GM19351 (cell line): ENCODE data around the gene SNX9.

Experiments used
- ATAC-seq: cut with Tn5 transposase; IDR thresholded peaks from one replicate; pipeline ENCODE4 v1.9.1; 2021; ENCODE audit warnings: mild to moderate bottlenecking, moderate library complexity; ENCODE audit not compliant: unreplicated experiment

Gene SNX9

DNA sequence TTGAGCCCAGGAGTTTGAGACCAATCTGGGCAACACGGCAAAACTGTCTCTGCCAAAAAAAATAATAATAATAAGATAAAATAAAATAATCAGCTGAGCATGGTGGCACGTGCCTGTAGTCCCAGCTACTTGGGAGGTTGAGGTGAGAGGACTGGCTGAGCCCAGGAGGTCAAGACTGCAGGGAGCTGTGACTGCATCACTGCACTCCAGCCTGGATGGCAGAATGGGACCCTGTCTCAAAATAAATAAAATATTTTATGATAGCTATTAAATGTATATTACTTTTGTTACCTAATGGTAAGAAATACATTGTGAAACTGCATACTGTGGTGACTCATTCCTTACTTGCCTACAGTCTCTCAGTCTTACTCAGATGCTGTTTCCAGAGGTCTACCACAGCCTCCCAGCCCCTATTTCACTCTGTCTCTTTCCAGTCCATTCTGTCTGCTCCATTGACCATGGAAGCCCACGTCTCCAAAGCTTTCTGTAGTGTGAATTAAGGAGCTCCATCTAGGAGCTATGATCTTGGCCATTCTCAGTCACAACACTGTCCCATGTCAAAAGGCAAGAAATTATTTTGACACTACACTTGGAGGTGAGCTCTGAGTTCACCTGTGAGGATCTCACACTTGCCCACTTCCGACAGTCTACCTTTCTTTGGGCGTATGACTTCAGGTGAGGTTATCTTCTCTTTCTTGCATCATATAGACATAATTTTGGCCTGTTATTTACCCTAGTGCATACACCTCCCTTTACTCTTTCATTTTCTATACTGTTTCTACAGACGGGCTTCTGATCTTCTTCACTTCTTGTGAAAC is 22.4 kb upstream of the SNX9 start:
- peak; percentile 98 for ATAC-seq

DNA sequence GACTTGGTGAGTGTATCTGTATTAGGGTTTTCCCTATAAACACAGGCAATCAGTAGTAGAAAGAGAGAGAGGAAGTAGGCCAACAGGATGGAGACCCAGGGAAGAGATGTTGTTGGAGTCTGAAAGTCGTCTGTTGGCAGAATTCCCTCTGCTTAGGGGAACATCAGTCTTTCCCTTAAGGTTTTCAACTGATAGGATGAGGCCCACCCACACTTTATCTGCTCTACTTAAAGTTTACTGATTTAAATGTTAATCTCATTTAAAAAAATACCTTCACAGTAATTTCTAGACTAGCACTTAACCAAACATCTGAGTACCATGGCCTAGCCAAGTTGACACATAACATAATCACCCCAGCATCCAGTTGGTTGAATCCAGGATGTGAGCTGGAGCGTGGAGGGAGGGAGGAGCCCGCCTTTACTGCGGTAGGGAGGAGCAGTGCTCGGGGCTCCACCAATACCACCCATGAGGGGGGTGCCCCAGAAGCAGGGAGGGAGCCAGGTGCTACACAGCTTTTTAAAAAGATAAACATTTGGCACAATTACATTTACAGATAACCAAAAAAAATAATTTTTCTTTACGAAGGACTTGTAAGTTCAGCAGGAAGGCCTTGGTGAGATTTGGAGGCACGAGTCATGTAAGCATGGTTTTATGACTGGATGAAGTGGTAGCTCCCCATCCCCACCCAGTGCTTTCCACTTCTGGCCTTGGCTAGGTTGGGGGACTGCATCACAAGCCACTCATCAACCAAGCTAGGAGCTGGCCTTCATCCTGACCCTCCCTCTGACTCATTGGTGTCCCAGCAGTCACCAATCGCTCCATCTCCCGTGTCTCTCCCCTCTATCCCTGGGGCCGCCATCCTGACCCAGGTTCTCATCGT is 18.4 kb upstream of the SNX9 start:
- ATAC-seq = no peak

DNA sequence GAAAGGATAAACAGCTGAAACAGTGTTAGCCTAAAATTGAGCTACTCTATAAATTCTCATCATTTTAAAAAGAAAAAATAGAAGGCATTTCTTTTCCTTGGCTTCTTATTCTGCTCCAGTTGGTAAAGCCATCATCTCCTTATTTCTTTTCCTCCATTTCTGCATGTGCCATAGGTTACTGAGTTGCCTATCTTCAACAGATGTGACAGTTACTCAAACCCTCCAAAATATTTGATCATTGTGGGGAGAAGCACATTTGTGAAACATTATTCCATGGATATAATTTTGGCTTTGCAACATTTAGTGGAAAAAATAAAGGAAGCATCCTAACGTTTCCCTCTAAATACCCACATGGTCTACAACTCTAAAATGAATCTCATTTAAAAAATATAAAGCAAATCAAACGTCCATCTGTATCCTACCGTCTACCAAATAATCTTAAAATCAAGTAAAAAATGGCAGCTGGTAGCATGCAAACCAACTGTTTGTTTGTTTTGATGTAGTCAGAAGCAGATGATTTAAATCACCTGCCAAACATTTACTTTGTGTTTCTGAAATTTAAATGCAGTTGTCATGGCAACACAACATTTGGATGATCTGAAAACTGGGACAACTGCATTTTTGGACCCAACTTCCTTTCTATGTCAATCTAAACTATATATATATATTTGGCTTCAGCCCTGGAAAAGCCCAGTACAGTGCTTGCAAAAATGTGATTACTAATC is 16.8 kb upstream of the SNX9 start:
- no peak for ATAC-seq

DNA sequence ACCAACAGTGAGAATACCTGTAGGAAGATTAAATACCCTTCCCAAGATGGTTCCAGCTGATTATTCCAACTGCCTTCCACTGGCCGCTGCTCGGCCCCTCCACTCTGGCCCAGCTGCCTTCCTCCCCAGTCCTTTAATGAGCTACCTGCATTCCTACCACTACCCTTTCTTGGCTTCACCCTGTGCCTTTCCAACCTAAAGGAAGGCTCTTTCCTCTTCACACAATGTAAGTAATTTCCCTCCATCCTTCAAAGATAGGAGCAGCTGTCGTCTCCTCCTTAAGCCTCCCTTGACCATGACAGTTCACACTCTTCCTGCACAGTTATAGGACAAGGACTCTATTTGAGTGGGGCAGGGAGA is 16.2 kb upstream of the SNX9 start:
- ATAC-seq = no peak

DNA sequence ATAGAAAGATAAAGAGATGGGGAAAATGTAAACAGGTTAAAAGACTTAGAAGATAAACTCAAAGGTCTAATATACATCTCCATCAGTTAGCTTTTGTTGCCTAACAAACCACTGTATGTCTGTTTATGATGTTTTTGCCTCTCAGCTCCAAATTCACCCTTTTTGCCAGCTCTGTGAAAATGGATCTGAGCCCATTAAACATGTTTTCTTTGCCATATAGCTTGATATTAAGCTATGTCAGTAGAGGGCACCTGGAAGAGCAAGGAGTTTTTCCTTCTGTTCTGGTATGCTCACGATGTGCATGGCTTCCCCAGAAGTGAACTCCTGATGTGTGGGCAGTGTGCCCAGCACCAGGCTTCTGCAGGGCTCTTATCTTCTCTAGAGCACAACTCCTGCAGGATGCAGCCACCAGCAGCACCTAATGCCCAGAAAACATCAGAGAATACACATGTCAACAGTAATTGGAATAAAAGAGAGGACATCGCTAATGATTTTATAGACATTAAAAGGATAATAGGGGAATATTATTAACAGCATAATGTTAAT is 14.6 kb upstream of the SNX9 start:
- ATAC-seq = no peak

DNA sequence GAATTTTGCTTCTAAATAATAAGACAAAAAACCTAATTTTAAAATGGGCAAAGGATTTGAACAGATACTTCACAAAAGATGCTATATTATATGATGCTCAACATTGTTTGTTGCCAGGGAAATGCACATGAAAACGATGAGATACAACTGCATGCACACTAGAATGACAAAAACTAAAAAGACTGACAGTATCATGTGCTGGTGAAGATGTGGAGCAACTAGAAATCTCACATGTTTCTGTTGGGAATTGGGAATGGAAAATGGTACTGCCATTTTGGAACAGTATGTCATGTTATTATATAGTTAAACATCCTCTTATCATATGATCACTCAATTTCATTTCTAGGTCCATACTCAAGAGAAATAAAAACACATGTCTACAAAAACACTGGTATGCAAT is 13.4 kb upstream of the SNX9 start:
- no peak for ATAC-seq

DNA sequence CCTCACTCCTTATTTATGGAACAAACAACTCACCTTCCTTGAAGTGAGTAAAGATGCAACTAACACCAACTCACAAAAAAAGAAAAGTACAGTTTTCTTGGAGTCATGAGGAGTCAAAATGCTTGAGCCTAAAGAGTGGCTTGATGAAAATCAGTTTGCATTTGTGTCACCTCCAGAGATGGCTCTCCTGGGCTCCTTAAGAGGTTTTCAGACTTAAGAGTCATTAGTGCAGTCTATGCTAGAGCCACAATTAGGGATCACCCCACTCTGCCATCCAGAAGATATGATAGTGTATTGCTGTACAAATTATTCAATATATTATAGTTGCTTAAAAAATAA is 11.9 kb upstream of the SNX9 start:
- ATAC-seq = no peak

DNA sequence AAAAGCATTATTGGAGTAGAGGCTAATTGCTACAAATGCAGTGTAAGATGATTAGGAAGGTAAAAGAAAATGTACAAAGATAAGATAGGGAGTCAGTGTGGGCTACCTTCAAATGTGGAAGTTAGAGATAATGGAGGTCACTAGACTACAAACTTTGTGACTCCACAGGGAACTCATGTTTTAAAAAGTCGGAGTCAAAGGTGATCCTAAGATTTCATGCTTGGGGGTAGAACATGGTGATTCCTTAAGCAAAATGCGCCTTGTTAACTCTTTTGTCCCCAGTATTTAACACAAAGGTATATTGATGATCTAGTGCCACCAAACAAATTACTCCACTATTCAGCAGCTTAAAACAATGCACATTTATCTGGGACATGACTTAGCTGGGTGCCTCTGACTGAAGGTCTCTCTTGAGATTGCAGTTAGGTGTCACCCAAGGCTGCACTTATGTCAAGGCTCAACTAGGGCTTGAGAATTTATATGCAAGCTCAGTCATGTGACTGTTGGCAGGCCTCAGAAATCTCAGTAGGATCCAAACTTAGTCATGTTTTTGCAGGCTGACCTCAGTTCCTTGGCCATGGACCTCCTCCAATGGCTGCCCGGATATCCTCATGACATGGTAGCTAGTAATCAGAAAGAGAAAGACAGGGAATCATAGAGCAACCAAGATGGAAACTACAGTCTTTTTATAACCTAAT is 11.4 kb upstream of the SNX9 start:
- ATAC-seq = no peak

DNA sequence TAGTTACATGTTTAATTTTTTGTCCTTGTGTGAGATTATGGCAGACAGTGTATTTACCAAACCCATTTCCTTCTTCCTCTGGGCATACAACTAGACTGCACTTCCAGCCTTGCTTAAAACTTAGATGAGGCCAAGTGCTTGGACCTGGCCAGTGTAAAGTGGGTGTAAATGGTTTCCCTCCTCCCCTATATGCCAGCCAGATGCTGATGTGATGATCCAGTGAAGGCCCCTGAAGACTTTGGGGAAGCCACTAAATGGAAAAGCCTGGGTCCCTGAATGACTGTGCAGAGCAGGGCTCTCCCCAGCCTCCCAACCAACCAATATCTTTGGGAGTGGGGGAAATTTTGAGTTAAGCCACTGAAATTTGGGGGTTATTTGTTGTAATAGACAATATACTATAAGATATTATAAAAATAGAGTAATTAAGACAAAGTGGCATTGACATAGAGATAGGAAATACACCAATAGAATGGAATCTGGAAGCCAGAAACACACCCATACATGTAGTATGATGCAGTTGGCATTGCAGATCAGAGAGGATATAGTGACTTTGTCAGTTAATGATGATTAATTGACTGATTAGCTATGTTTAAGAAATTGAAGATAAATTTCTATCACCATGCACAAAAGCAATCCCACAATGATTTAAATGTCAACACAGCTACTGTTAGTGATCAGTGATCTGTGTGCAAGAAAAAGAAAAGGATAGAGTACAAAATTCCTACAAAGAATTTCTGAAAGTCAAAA is 10.4 kb upstream of the SNX9 start:
- ATAC-seq = no peak

DNA sequence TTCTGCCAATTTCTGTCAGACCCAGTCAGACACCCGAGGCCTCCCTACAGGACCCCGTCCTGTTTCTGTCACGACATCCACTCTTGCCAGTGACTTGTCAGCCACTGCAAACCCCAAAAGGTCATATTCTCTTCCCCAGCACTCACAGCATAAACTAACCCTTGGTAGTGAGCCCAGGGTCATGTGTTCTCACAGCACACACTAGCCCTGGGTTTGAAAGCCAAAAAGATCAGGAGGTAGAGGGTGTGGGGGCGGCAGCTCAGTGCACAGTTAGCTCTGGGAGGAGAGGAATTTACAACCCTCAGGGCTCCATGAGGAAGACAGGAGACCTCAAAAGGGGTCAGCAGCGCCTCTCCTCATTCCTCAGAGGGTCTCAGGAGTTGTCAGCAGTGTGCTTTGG is 9.9 kb upstream of the SNX9 start:
- no peak for ATAC-seq

DNA sequence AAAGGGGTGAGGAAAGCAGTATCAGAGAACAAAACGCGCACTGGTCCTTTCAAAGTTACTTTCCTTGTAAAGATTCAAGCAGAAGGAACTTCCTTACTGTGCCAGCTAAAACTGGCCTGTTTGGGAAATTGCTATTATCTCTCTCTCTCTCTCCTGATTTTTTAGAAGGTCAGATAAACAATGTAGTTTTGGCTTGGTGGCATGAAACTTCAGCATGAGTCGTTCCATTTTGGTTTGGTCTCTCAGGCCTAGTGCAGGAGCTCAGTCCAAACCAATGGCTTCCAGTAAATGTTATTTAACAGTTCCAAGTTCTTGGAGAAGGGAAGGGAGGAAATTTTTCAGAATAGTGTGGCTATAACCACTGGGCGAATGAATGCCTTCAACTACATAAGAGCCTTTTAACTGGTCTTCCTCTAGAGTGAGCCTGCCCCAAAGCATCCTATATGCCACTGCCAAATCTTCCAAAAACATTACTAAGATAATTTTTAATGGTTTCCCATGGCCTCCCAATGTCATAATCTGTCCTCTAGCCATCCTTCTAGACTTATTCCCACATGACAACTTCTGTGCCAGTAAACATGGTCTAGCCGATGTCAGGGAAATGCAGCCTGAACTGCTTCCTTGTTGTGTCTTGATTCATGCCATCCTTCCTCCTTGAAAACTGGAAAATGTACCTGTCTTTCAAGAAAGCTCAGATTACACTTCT is 9.1 kb upstream of the SNX9 start:
- no peak for ATAC-seq

DNA sequence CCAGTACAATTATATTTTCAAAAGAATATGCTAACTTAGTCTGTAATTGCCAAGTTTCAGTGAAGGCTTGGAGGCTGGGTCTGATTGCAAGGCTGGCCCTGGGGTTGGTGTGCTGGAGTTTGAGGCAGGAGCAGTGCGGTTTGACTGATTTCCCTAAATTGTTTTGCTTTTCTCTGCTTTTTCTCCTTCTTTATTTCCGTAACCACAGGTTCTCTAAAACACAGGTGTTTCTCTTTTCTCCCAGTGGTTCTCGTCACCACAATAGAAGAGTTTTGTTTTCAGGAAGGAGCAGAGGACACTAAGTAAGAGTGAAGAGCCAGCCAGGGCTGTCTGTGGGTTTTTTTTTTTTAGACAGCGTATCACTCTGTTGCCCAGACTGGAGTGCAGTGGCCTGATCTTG is 8.2 kb upstream of the SNX9 start:
- no peak for ATAC-seq

DNA sequence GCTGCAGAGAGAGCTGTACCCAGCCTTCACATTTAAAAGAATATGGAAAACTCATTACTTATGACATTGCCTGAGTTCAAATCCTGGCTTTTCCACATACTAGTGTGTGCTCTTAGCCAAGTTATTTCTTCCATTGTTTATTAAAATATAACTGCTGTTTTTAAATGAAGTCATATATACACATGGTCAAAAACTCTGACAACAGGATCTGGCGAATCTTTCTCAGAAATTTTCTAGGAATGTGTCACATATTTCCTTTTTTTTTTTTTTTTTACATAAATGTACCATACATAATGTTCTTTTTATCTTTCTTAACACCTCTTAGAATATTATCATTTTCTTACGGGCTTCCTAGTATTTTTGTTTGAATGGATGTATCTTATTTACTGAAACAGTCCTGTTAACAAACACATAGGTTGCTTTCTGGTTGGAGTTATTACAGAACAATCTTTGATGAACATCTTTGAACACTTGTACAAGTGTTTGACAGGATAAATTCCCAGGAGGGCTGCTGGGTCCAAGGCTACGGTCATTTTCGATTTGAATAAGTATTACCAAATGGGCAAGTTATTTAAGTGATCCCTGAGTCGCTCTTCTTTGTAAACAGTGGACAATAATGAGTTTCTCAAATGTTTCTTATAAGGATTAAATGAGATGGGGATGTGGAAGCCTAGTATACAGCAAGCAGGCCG is 1.6 kb upstream of the SNX9 start:
- no peak for ATAC-seq

DNA sequence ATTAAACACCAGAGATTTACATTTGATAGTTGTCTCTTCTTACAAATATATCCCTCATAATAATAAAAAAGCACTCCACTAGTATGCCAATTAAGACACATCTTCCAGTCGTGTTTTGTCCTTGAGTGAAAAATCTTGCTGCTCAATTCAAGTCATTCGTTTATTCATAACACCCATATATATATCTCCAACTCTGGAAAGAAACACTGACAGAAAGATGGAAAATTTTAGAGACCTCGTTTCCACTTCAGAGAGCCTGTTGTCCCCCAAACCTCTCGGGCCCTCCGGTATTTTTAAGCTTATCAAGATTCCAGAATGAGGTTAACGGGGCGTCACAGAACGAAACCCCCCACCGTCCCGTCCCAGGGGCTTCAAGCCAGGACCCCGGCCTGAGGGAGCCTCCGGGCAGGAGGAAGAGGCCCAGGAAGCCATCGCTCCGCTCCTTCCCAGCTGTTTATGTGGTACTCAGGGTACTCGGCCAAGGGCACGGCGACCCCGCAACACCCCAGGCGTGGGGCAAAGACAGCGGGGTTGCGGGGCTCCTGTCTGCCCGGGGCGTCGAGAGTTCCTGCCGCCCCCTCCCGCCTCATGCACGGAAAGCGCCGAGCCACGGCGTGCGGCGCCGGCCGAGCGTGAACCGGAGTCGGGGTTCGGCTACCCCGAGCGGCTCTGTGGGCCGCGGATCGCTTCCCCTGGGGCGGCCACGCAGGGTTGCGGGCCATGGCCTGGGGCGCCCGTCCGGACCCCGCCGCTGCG is 623 bp upstream of the SNX9 start:
- ATAC-seq = peak; percentile 3

DNA sequence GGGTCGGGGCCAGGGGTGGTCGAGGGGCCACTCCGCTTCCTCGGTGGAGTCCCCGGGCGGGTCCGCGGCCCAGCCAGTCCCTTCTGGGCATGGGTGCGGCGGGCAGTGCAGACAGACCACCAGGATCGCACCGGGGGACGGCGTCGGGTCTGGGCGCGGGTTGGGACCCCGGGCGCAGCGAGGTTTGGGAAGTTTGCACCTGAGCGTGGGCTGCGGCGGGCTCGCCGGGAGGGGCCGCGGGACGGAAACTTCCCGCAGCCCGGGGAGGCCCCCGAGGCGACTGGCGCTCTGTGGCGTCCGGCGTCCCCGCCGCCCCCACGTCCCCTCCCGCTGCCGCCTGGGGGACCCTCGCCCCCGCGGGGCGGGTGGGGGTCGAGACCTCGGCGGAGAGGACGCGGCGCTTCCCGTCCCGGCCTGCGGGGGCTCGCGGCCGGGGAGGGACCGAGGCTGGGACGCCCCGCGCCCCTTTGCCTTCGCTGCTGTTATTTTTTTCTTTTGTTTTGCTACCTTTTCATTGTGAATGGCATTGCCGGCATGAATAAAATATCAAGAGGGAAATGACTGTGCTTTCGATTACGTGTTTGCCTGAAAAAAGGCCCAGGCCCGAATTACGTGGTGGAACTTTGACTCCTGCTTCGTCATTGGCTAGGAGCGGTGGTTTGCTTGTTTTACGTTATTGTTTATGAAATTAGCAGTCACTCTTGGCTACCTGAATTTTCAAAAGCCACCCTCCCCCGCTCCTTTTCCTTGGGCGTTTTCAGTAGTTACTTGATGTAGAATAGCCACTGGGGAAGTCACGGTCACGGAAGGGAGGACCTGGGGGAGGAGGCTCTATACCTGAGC is 703 bp downstream of the SNX9 start:
- ATAC-seq = peak; percentile 59

DNA sequence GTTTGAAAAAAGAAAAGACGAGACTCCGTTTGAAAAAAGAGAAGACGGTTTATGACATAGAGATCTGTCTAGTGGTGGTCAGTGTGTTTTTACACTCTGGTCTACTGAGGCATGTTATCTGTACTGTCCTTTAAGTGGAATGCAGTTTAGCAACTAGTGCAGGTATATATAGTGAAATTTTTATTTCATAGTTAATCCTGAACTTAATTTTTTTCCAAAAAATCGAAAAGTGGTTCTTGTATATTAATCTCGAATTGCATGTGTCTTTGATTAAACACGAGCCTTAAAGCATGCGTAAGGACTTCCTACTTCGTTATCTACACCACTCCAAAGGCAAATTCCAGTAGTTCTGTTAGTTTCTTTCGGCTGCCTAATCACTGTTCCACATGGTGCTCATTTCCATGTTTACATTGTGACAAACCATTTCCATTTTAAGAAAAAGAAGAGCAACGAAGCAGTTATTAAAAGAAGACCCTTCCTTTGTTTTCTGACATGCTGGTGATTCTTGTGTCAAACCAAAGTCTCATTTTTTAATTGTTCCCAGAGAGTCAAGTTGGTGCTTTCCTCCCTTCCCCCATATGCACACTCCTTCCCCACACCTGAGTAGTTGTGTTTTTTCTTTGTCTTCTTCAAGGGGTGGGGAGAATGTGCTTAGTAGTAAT is 2.3 kb downstream of the SNX9 start:
- no peak for ATAC-seq
